Liver (tissue), 9 donors: ENCODE data around the gene SNX7. TPM values are rescaled to one million over a fixed set of nuclear protein-coding genes. Genes with fewer than 3 reads are reported as not detected.

Experiments
- DNase-seq: peaks from one replicate; pipeline ENCODE4 v3.0.0-alpha.2; 2017; ENCODE audit warnings: low spot score
- H3K27ac ChIP-seq, 2 donors: one replicate each; pipeline ENCODE4 v1.7.0; 2013; ENCODE audit warnings: inconsistent platforms in 2 of 2, low read length in 2 of 2, control low read depth in 1 of 2, low read depth in 1 of 2, mild to moderate bottlenecking in 1 of 2
- H3K27me3 ChIP-seq, 4 donors: one replicate each; pipeline versions ENCODE4 v1.6.1 to v1.7.0; 2013; ENCODE audit warnings: low read length in 3 of 4, inconsistent platforms in 1 of 4, mild to moderate bottlenecking in 1 of 4, moderate library complexity in 1 of 4; ENCODE audit not compliant: control insufficient read depth in 4 of 4, insufficient read depth in 4 of 4
- H3K36me3 ChIP-seq, 4 donors: one replicate each; pipeline versions ENCODE4 v1.6.1 to v1.7.0; 2013; ENCODE audit warnings: low read length in 3 of 4, mild to moderate bottlenecking in 3 of 4, low read depth in 1 of 4, moderate library complexity in 1 of 4; ENCODE audit not compliant: control insufficient read depth in 4 of 4, insufficient read depth in 3 of 4
- H3K4me1 ChIP-seq, 4 donors: one replicate each; pipeline versions ENCODE4 v1.6.1 to v1.7.0; 2013; ENCODE audit warnings: low read length in 3 of 4, mild to moderate bottlenecking in 3 of 4, moderate library complexity in 1 of 4; ENCODE audit not compliant: control insufficient read depth in 4 of 4, insufficient read depth in 4 of 4
- H3K4me3 ChIP-seq, 3 donors: one replicate each; pipeline versions ENCODE4 v1.6.1 to v1.7.0; 2013; ENCODE audit warnings: low read length in 3 of 3, control low read depth in 1 of 3, low read depth in 1 of 3, mild to moderate bottlenecking in 1 of 3
- H3K9ac ChIP-seq, 2 donors: one replicate each; pipeline ENCODE4 v1.7.0; 2013; ENCODE audit warnings: low read length in 2 of 2, mild to moderate bottlenecking in 2 of 2, moderate library complexity in 2 of 2, control low read depth in 1 of 2, low read depth in 1 of 2
- H3K9me3 ChIP-seq, 4 donors: one replicate each; pipeline versions ENCODE4 v1.6.1 to v1.7.0; 2013; ENCODE audit warnings: low read length in 3 of 4; ENCODE audit not compliant: control insufficient read depth in 4 of 4
- EGR1 ChIP-seq, 2 donors: IDR thresholded peaks; 2 replicates each; pipeline ENCODE4 v1.6.1; 2016 to 2018; ENCODE audit warnings: antibody characterized with exemption in 2 of 2, low read depth in 2 of 2
- FOXA1 ChIP-seq: IDR thresholded peaks from 2 replicates; pipeline ENCODE4 v1.6.1; 2016; ENCODE audit warnings: antibody characterized with exemption
- FOXA2 ChIP-seq: IDR thresholded peaks from 2 replicates; pipeline ENCODE4 v1.6.1; 2016; ENCODE audit warnings: antibody characterized with exemption
- GABPA ChIP-seq, 2 donors: IDR thresholded peaks in 1 of 2; conservative IDR thresholded peaks in 1 of 2; 2 replicates each; pipeline ENCODE4 v1.6.1; 2016; ENCODE audit warnings: antibody characterized with exemption in 2 of 2, mild to moderate bottlenecking in 1 of 2, moderate library complexity in 1 of 2
- HNF4A ChIP-seq, 2 donors: conservative IDR thresholded peaks; 2 replicates each; pipeline ENCODE4 v1.6.1; 2016; ENCODE audit warnings: antibody characterized with exemption in 2 of 2, mild to moderate bottlenecking in 2 of 2
- HNF4G ChIP-seq: IDR thresholded peaks from 2 replicates; pipeline ENCODE4 v1.6.1; 2016; ENCODE audit warnings: antibody characterized with exemption
- NR2F2 ChIP-seq: IDR thresholded peaks from 2 replicates; pipeline ENCODE4 v1.6.1; 2016; ENCODE audit warnings: antibody characterized with exemption
- RAD21 ChIP-seq, 2 donors: IDR thresholded peaks; 2 replicates each; pipeline ENCODE4 v1.6.1; 2016; ENCODE audit warnings: antibody characterized with exemption in 2 of 2, mild to moderate bottlenecking in 2 of 2
- RXRA ChIP-seq, 2 donors: IDR thresholded peaks; 2 replicates each; pipeline ENCODE4 v1.6.1; 2017 to 2018; ENCODE audit warnings: antibody characterized with exemption in 2 of 2, mild to moderate bottlenecking in 1 of 2
- SP1 ChIP-seq: IDR thresholded peaks from 2 replicates; pipeline ENCODE4 v1.6.1; 2018; ENCODE audit warnings: antibody characterized with exemption, mild to moderate bottlenecking
- TAF1 ChIP-seq: conservative IDR thresholded peaks from 2 replicates; pipeline ENCODE4 v1.6.1; 2016; ENCODE audit warnings: antibody characterized with exemption, mild to moderate bottlenecking
- YY1 ChIP-seq: IDR thresholded peaks from 2 replicates; pipeline ENCODE4 v1.6.1; 2016; ENCODE audit warnings: antibody characterized with exemption, mild to moderate bottlenecking
- WGBS: extraction: QIAGEN DNeasy Blood & Tissue Kit; methylation state at CpG from one replicate; pipeline ENCODE4 v1.1.7; 2013; 5-methylcytosine and 5-hydroxymethylcytosine counted together
- polyA plus RNA-seq, 2 donors: library from polyadenylated mRNA; stranded (reverse) in 1 of 2; unstranded in 1 of 2; fragments of 200-250 nt in 1 of 2; fragments of >200 nt in 1 of 2; fragmentation: Nextera tagmentation in 1 of 2; extraction: Ambion mirVana in 1 of 2; gene quantifications; one replicate each; pipeline versions ENCODE4 v1.2.1 to v1.2.3, GENCODE V29; 2013 to 2015
- total RNA-seq, 2 donors: library from RNA; depleted of rRNA; stranded (reverse); fragments of >200 nt; gene quantifications; one replicate each; pipeline ENCODE4 v1.2.3, GENCODE V29; 2014
- TF ChIP-seq, protein P1 (sequence below): IDR thresholded peaks from 2 replicates; pipeline ENCODE4 v1.6.1; 2016; ENCODE audit warnings: antibody characterized with exemption
- TF ChIP-seq, protein P2 (sequence below): IDR thresholded peaks from 2 replicates; pipeline ENCODE4 v1.6.1; 2016; ENCODE audit warnings: antibody characterized with exemption, mild to moderate bottlenecking
- TF ChIP-seq, protein P3 (sequence below): IDR thresholded peaks from 2 replicates; pipeline ENCODE4 v1.6.1; 2016; ENCODE audit warnings: antibody characterized with exemption
- TF ChIP-seq, protein P4 (sequence below): fragments of 150-350 bp; IDR thresholded peaks from 2 replicates; pipeline ENCODE4 v1.5.1; 2017; ENCODE audit warnings: improper control_type of control experiment, low read depth, low read length; ENCODE audit not compliant: missing input control
- TF ChIP-seq, protein P5 (sequence below): IDR thresholded peaks from 2 replicates; pipeline ENCODE4 v1.6.1; 2016; ENCODE audit warnings: antibody characterized with exemption
- donor health status: healthy.
- donor health status: healthy.
- donor health status: healthy.
- donor health status: healthy.
- donor health status: healthy.

Gene SNX7
- total and polyA plus RNA-seq, 4 donors, result 9.4 to 12.8 (median 9.8) TPM

DNA sequence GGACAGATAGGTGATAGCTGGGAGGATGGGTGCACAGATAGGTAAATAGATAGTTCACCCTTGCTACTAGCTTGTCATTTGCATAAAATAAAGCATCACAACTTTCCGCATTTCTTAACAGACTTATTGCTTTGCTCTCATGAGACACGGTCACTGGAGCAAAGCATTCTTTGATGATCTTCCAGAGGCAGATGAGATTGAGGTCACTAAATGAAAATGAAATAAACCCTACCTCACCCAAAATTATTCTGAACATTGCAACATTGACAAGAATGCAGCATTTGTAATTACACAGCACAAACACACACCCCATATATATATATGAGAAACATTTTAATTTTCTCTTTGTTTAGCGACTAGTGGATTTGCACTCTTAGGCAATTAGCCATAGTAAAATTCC is 107.6 kb downstream of the SNX7 start:
- WGBS, result 33% methylated on average over 3 of the region's 3 CpGs
- no peak overlapping the region for H3K4me3 ChIP-seq
- TF ChIP-seq RAD21 (IDR thresholded peaks at IDR 0.05), result no peak
- TF ChIP-seq, protein P1, sequence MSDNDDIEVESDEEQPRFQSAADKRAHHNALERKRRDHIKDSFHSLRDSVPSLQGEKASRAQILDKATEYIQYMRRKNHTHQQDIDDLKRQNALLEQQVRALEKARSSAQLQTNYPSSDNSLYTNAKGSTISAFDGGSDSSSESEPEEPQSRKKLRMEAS, result no peak
- TF ChIP-seq, protein P2, sequence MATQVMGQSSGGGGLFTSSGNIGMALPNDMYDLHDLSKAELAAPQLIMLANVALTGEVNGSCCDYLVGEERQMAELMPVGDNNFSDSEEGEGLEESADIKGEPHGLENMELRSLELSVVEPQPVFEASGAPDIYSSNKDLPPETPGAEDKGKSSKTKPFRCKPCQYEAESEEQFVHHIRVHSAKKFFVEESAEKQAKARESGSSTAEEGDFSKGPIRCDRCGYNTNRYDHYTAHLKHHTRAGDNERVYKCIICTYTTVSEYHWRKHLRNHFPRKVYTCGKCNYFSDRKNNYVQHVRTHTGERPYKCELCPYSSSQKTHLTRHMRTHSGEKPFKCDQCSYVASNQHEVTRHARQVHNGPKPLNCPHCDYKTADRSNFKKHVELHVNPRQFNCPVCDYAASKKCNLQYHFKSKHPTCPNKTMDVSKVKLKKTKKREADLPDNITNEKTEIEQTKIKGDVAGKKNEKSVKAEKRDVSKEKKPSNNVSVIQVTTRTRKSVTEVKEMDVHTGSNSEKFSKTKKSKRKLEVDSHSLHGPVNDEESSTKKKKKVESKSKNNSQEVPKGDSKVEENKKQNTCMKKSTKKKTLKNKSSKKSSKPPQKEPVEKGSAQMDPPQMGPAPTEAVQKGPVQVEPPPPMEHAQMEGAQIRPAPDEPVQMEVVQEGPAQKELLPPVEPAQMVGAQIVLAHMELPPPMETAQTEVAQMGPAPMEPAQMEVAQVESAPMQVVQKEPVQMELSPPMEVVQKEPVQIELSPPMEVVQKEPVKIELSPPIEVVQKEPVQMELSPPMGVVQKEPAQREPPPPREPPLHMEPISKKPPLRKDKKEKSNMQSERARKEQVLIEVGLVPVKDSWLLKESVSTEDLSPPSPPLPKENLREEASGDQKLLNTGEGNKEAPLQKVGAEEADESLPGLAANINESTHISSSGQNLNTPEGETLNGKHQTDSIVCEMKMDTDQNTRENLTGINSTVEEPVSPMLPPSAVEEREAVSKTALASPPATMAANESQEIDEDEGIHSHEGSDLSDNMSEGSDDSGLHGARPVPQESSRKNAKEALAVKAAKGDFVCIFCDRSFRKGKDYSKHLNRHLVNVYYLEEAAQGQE, result no peak
- TF ChIP-seq HNF4A (conservative IDR thresholded peaks at IDR 0.05), result no peak
- no peak for TF ChIP-seq RXRA (IDR thresholded peaks at IDR 0.05)
- TF ChIP-seq TAF1, result no peak
- no peak for TF ChIP-seq NR2F2
- TF ChIP-seq YY1, result no peak
- no peak for TF ChIP-seq EGR1 (IDR thresholded peaks at IDR 0.05; ENCODE audit: low read depth in 2 of 2)
- TF ChIP-seq SP1, result no peak
- TF ChIP-seq, protein P3, sequence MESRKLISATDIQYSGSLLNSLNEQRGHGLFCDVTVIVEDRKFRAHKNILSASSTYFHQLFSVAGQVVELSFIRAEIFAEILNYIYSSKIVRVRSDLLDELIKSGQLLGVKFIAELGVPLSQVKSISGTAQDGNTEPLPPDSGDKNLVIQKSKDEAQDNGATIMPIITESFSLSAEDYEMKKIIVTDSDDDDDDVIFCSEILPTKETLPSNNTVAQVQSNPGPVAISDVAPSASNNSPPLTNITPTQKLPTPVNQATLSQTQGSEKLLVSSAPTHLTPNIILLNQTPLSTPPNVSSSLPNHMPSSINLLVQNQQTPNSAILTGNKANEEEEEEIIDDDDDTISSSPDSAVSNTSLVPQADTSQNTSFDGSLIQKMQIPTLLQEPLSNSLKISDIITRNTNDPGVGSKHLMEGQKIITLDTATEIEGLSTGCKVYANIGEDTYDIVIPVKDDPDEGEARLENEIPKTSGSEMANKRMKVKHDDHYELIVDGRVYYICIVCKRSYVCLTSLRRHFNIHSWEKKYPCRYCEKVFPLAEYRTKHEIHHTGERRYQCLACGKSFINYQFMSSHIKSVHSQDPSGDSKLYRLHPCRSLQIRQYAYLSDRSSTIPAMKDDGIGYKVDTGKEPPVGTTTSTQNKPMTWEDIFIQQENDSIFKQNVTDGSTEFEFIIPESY, result no peak
- TF ChIP-seq, protein P4, sequence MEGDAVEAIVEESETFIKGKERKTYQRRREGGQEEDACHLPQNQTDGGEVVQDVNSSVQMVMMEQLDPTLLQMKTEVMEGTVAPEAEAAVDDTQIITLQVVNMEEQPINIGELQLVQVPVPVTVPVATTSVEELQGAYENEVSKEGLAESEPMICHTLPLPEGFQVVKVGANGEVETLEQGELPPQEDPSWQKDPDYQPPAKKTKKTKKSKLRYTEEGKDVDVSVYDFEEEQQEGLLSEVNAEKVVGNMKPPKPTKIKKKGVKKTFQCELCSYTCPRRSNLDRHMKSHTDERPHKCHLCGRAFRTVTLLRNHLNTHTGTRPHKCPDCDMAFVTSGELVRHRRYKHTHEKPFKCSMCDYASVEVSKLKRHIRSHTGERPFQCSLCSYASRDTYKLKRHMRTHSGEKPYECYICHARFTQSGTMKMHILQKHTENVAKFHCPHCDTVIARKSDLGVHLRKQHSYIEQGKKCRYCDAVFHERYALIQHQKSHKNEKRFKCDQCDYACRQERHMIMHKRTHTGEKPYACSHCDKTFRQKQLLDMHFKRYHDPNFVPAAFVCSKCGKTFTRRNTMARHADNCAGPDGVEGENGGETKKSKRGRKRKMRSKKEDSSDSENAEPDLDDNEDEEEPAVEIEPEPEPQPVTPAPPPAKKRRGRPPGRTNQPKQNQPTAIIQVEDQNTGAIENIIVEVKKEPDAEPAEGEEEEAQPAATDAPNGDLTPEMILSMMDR, result no peak
- no peak for TF ChIP-seq GABPA (IDR thresholded peaks at IDR 0.05 in 1 of 2, conservative IDR thresholded peaks at IDR 0.05 in 1 of 2)
- TF ChIP-seq, protein P5, sequence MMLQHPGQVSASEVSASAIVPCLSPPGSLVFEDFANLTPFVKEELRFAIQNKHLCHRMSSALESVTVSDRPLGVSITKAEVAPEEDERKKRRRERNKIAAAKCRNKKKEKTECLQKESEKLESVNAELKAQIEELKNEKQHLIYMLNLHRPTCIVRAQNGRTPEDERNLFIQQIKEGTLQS, result no peak
- no peak for TF ChIP-seq FOXA2
- H3K27ac ChIP-seq, result no peak overlapping the region
- H3K4me1 ChIP-seq, result no peaks in the 10 kb centered on the region
- no peaks in the 10 kb centered on the region for H3K36me3 ChIP-seq
- no peaks in the 10 kb centered on the region for H3K9me3 ChIP-seq
- no peak for DNase-seq
- no peak overlapping the region for H3K9ac ChIP-seq
- H3K27me3 ChIP-seq, result no peaks in the 10 kb centered on the region

DNA sequence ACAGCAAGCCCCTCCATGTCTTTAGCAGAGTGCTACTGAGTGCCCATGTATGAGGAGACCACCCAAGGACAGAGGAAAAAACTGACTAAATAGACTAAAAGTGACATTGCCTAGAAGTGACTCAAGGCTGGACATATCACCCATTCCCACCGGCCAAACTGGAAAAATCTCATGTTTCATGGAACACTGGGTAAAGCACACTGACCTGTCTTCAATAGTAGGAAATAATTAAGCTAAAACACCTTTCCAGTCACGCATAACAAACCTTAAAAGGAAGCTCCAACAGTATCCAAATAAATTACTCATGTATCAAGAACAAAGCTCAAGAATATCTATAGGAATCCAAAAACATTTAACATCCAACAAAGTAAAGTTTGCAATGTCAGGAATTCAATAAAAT is 120.4 kb downstream of the SNX7 start:
- 80% methylated on average over 2 of the region's 2 CpGs for WGBS
- peaks cover 0 to 2% (median 0%) of the 10 kb centered on the region in 4 donors for H3K36me3 ChIP-seq
- no peak overlapping the region for H3K9ac ChIP-seq
- H3K4me3 ChIP-seq, result no peak overlapping the region
- no peak for DNase-seq
- TF ChIP-seq NR2F2 (no peak), RXRA (IDR thresholded peaks at IDR 0.05) (no peak), HNF4A (conservative IDR thresholded peaks at IDR 0.05) (no peak), SP1 (no peak), HNF4G (no peak), FOXA1 (no peak), GABPA (IDR thresholded peaks at IDR 0.05 in 1 of 2, conservative IDR thresholded peaks at IDR 0.05 in 1 of 2) (no peak), RAD21 (IDR thresholded peaks at IDR 0.05) (no peak), TAF1 (no peak)
- TF ChIP-seq, protein P4, result no peak
- TF ChIP-seq, protein P2, result no peak
- TF ChIP-seq, protein P5, result no peak
- H3K27me3 ChIP-seq, result no peaks in the 10 kb centered on the region
- H3K9me3 ChIP-seq, result peaks cover 0 to 6% (median under 1%) of the 10 kb centered on the region in 4 donors
- H3K4me1 ChIP-seq, result no peaks in the 10 kb centered on the region
- H3K27ac ChIP-seq, result no peak overlapping the region
